Tibial nerve (tissue), 4 donors: ENCODE results near the gene SLC5A10.

Source experiments
- CTCF ChIP-seq, 5 experiments: fragments of 200-600 bp in 3 of 5; fragments of 450-650 bp in 2 of 5; sonication (generic) in 3 of 5; IDR thresholded peaks; one replicate each; pipeline ENCODE4 v1.5.1; 2016 to 2019; ENCODE audit warnings: antibody characterized with exemption in 5 of 5, mild to moderate bottlenecking in 3 of 5, moderate library complexity in 2 of 5
- EP300 ChIP-seq, 2 donors: sonication (generic); formaldehyde crosslinking; IDR thresholded peaks; one replicate each; pipeline ENCODE4 v1.6.1; 2017; ENCODE audit warnings: antibody characterized with exemption in 2 of 2, mild to moderate bottlenecking in 1 of 2

GRCh38 chr17:18958611-18959010 lies 6.6 kb downstream of the SLC5A10 start:
- TF ChIP-seq CTCF (IDR thresholded peaks at IDR 0.05), result no peak
- TF ChIP-seq EP300 (IDR thresholded peaks at IDR 0.05), result no peak
